ENCODE data around the gene KAT14.

Gene KAT14

GRCh38 chr20:18132663-18133062, 5.0 kb upstream of the KAT14 start:
- no peak overlapping the region for H3K4me3 Mint-ChIP-seq
- no peaks in the 10 kb centered on the region for H3K36me3 Mint-ChIP-seq (ENCODE audit: low read depth)
- no peak overlapping the region for H3K27ac Mint-ChIP-seq
- peaks cover 8% of the 10 kb centered on the region for H3K27me3 Mint-ChIP-seq (ENCODE audit: low read depth)
- no peak for TF ChIP-seq CTCF (IDR thresholded peaks at IDR 0.05; ENCODE audit: unreplicated experiment in 3 of 3)
- no peaks in the 10 kb centered on the region for H3K4me1 Mint-ChIP-seq
- no peaks in the 10 kb centered on the region for H3K9me3 Mint-ChIP-seq

- Mint-ChIP-seq H3K9me3 (no peaks in the 10 kb centered on the region), H3K27ac (no peak overlapping the region), H3K4me1 (peaks cover 4% of the 10 kb centered on the region), H3K27me3 (ENCODE audit: low read depth) (peaks cover 8% of the 10 kb centered on the region), H3K36me3 (ENCODE audit: low read depth) (no peaks in the 10 kb centered on the region), H3K4me3 (no peak overlapping the region)
- TF ChIP-seq CTCF (IDR thresholded peaks at IDR 0.05; ENCODE audit: unreplicated experiment in 3 of 3): no peak
These were observed 3.7 kb upstream of the KAT14 start for GRCh38 chr20:18133962-18134361.

GRCh38 chr20:18138266-18138582, 561 bp downstream of the KAT14 start:
- Mint-ChIP-seq H3K4me1 (peaks cover 24% of the 10 kb centered on the region), H3K27ac (peak overlapping the region; percentile 27 to 73 (median 58)), H3K27me3 (ENCODE audit: low read depth) (no peaks in the 10 kb centered on the region), H3K9me3 (no peaks in the 10 kb centered on the region), H3K4me3 (peak overlapping the region; percentile 91 to 94 (median 93)), H3K36me3 (ENCODE audit: low read depth) (peaks cover 9% of the 10 kb centered on the region)
- no peak for TF ChIP-seq CTCF (IDR thresholded peaks at IDR 0.05; ENCODE audit: unreplicated experiment in 3 of 3)

- no peak for TF ChIP-seq CTCF (IDR thresholded peaks at IDR 0.05; ENCODE audit: unreplicated experiment in 3 of 3)
- no peaks in the 10 kb centered on the region for H3K27me3 Mint-ChIP-seq (ENCODE audit: low read depth)
- no peaks in the 10 kb centered on the region for H3K9me3 Mint-ChIP-seq
- H3K27ac Mint-ChIP-seq: peak overlapping the region; percentile 27 to 73 (median 58)
- H3K4me3 Mint-ChIP-seq: peak overlapping the region; percentile 91 to 94 (median 93)
- H3K4me1 Mint-ChIP-seq: peaks cover 24% of the 10 kb centered on the region
- H3K36me3 Mint-ChIP-seq (ENCODE audit: low read depth): peaks cover 9% of the 10 kb centered on the region
These were observed 1.2 kb downstream of the KAT14 start for GRCh38 chr20:18138639-18139583.

GRCh38 chr20:18139832-18140231, 2.2 kb downstream of the KAT14 start:
- H3K4me1 Mint-ChIP-seq: peaks cover 24% of the 10 kb centered on the region

More at GRCh38 chr20:18139832-18140231, 2.2 kb downstream of the KAT14 start:
- TF ChIP-seq CTCF (IDR thresholded peaks at IDR 0.05; ENCODE audit: unreplicated experiment in 3 of 3): no peak
- Mint-ChIP-seq H3K9me3 (no peaks in the 10 kb centered on the region), H3K36me3 (ENCODE audit: low read depth) (peaks cover 16% of the 10 kb centered on the region), H3K27me3 (ENCODE audit: low read depth) (no peaks in the 10 kb centered on the region), H3K27ac (no peak overlapping the region), H3K4me3 (peak overlapping the region; percentile 91 to 94 (median 93))
